Liver (tissue), 3 donors: ENCODE results near the gene PLCD3.

Experiments
- CTCF ChIP-seq: fragments of 150-350 bp; IDR thresholded peaks from 2 replicates; pipeline ENCODE4 v1.5.1; 2017; ENCODE audit warnings: improper control_type of control experiment, low read depth, low read length; ENCODE audit not compliant: missing input control
- EGR1 ChIP-seq, 2 donors: IDR thresholded peaks; 2 replicates each; pipeline ENCODE4 v1.6.1; 2016 to 2018; ENCODE audit warnings: antibody characterized with exemption in 2 of 2, low read depth in 2 of 2
- GABPA ChIP-seq, 2 donors: IDR thresholded peaks in 1 of 2; conservative IDR thresholded peaks in 1 of 2; 2 replicates each; pipeline ENCODE4 v1.6.1; 2016; ENCODE audit warnings: antibody characterized with exemption in 2 of 2, mild to moderate bottlenecking in 1 of 2, moderate library complexity in 1 of 2
- donor health status: healthy.
- donor health status: healthy.

GRCh38 chr17:45120558-45120957, 11.8 kb downstream of the PLCD3 start:
- no peak for TF ChIP-seq GABPA (IDR thresholded peaks at IDR 0.05 in 1 of 2, conservative IDR thresholded peaks at IDR 0.05 in 1 of 2)
- no peak for TF ChIP-seq EGR1 (IDR thresholded peaks at IDR 0.05; ENCODE audit: low read depth in 2 of 2)
- TF ChIP-seq CTCF = no peak
